IPS-NIHi7 (cell line): ENCODE data around the gene TACO1.

Experiments
- DNase-seq: peaks from one replicate; pipeline ENCODE4 v3.0.0; 2012; ENCODE audit warnings: mixed read lengths; ENCODE audit errors: extremely low spot score

Gene TACO1

GRCh38 chr17:63639125-63639524 is 38.4 kb downstream of the TACO1 start:
- DNase-seq, result no peak

- DNase-seq, result no peak
These were observed 39.3 kb downstream of the TACO1 start for GRCh38 chr17:63640038-63640437.

GRCh38 chr17:63641692-63642448 is 41.2 kb downstream of the TACO1 start:
- no peak for DNase-seq

- DNase-seq, result no peak
These were observed 44.2 kb downstream of the TACO1 start for GRCh38 chr17:63644846-63645245.

GRCh38 chr17:63645775-63646487 is 45.2 kb downstream of the TACO1 start:
- no peak for DNase-seq

- no peak for DNase-seq
These were observed 45.8 kb downstream of the TACO1 start for GRCh38 chr17:63646488-63646806.

- DNase-seq, result no peak
These were observed 46.5 kb downstream of the TACO1 start for GRCh38 chr17:63647065-63647725.

GRCh38 chr17:63647936-63648335 is 47.2 kb downstream of the TACO1 start:
- peak; percentile 66 for DNase-seq

GRCh38 chr17:63649813-63650212 is 49.1 kb downstream of the TACO1 start:
- DNase-seq, result no peak

- no peak for DNase-seq
These were observed 51.4 kb downstream of the TACO1 start for GRCh38 chr17:63652106-63652505.

- no peak for DNase-seq
These were observed 52.4 kb downstream of the TACO1 start for GRCh38 chr17:63653050-63653449.

- no peak for DNase-seq
These were observed 57.1 kb downstream of the TACO1 start for GRCh38 chr17:63657786-63658185.
